D721Med (cell line): ENCODE data around the gene C11orf58.

ENCODE experiments used
- DNase-seq: peaks from one replicate; pipeline ENCODE4 v3.0.0; 2011; ENCODE audit warnings: low spot score; ENCODE audit not compliant: insufficient read length
- FAIRE-seq: peaks from 2 replicates; lab custom pipeline; 2011; peaks lifted over from hg19 to GRCh38; lab: Jason Lieb, UNC
- TF ChIP-seq, protein P1 (sequence below): IDR thresholded peaks from 2 replicates; pipeline ENCODE4 v1.5.1; 2012; ENCODE audit warnings: mild to moderate bottlenecking, control low read depth; ENCODE audit not compliant: insufficient read depth; ENCODE audit errors: missing control alignments

Gene C11orf58

DNA sequence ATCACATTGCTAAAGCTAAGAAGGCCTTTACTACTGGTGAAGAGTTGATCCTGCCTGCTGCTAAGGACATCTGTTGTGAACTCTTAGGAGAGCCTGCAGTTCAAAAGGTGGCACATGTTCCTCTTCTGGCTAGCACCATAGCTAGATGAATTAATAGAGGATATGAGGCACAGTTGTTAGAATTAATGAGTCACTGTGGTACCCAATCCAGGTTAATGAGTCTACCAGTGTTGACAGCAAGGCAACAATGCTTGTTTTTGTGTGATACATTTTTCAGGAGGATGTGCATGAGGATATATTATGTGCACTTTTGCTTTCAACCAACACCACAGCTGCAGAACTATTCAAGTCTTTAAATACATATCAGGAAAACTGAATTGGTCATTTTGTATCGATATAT is 12.0 kb downstream of the C11orf58 start:
- FAIRE-seq: no peak
- DNase-seq: no peak

DNA sequence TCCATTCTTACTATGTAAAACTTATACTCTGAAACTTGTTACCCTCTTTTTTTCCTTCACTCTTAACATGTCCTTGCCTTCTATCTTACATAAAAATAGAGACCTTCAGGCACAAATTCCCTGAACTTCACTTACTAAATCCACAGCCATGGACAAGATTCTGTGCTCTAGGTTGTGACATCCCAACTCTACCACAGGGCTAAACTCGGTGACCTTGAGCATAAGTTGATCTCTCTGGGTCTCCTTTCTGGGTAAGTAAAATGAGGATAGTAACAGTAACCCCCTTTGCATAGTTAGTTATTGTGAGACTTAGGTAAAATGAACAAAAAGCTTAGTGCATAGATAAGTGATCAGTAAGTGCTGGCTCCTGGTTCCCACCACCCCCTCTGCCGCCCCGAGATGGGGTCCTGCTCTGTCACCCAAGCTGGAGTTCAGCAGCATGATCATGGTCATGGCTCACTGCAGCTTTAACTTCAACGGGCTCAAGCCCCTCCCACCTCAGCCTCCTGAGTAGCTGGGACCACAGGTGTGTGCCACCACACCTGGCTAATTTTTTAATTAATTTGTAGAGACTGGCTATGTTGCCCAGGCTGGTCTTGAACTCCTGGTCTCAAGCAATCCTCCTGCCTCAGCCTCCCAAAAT is 20.1 kb downstream of the C11orf58 start:
- FAIRE-seq (no peak), DNase-seq (no peak)
- TF ChIP-seq, protein P1, sequence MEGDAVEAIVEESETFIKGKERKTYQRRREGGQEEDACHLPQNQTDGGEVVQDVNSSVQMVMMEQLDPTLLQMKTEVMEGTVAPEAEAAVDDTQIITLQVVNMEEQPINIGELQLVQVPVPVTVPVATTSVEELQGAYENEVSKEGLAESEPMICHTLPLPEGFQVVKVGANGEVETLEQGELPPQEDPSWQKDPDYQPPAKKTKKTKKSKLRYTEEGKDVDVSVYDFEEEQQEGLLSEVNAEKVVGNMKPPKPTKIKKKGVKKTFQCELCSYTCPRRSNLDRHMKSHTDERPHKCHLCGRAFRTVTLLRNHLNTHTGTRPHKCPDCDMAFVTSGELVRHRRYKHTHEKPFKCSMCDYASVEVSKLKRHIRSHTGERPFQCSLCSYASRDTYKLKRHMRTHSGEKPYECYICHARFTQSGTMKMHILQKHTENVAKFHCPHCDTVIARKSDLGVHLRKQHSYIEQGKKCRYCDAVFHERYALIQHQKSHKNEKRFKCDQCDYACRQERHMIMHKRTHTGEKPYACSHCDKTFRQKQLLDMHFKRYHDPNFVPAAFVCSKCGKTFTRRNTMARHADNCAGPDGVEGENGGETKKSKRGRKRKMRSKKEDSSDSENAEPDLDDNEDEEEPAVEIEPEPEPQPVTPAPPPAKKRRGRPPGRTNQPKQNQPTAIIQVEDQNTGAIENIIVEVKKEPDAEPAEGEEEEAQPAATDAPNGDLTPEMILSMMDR: no peak

More for the DNA sequence above, 12.0 kb downstream of the C11orf58 start:
- TF ChIP-seq, protein P1: no peak

DNA sequence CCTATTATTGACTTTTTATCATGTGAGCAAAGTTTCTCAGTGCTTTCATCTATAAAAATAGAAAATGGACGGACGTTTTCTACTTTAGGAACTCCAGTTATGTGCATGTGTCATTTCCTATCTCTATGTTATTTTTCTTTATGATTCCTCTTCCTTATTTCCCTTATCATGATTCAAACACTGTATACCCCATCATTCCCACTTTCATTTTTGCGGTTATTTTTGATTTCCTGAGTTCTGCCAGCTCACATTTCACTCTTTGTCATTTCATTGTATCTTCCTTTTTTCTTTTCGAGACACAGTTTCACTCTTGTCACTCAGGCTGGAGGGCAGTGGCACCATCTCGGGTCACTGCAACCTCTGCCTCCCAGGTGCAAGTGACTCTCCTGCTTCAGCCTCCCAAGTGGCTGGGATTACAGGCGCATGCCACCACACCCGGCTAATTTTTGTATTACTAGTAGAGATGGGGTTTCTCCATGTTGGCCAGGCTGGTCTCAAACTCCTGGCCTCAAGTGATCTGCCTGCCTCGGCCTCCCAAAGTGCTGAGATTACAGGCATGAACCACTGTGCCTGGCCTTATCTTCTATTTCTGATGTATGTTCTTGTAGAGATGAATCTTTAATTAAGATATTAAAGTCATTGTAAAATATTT is 21.5 kb downstream of the C11orf58 start:
- TF ChIP-seq, protein P1: no peak
- no peak for DNase-seq
- no peak for FAIRE-seq

DNA sequence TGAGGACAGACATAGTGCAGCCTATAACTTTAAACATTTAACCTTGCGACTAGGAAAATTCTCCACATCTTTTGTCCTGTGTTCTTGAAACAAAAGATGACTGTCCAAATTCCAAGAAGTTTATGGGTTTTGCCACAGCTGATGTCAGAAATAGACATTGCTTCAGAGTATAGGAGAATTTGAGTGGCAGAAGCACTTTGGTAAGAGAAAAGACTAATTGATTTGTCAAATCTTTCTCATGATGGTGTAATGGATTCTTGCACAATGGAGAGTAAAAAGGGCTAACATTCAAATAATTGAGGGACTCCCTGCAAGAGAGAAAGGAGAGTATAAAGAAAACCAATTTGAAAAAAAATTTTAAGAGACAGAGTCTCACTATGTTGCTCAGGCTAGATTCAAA is 25.3 kb downstream of the C11orf58 start:
- FAIRE-seq (no peak), DNase-seq (no peak)
- TF ChIP-seq, protein P1: no peak

DNA sequence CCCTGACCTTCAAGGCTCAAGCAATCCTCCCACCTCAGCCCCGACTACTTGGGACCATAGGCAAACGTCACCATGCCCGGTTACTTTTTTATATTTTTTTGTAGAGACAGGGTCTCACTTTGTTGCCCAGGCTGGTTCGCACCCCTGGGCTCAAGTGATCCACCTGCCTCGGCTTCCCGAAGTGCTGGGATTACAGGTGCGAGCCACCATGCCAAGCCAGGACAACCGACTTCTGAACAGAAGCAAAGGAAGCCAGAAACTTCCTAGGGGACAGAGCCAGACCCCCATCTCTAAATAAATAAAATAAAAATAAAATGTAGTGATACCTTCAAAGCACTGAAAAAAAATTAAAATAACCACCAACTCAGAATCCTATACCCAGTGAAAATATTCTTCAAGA is 26.4 kb downstream of the C11orf58 start:
- TF ChIP-seq, protein P1: no peak
- no peak for DNase-seq
- no peak for FAIRE-seq

DNA sequence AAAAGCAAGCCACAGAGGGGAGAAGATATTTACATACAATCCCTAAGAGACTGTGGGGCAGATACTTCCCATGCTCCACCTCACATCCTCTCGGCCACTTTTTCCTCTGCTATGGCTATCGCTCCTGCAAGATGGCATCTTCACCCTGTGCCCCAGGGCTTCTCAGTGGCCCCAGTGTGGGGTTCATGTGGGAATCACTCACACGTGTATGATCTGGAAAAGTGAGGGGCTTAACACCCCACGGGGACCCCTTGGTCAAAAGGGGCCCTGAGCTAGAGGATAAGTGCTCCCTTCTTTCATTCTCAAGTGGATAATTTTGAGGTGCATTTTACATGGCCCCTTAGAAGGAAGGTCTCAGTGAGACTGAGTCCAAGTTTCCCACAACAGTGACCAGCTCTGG is 28.7 kb downstream of the C11orf58 start:
- FAIRE-seq (no peak), DNase-seq (no peak)
- TF ChIP-seq, protein P1: no peak

DNA sequence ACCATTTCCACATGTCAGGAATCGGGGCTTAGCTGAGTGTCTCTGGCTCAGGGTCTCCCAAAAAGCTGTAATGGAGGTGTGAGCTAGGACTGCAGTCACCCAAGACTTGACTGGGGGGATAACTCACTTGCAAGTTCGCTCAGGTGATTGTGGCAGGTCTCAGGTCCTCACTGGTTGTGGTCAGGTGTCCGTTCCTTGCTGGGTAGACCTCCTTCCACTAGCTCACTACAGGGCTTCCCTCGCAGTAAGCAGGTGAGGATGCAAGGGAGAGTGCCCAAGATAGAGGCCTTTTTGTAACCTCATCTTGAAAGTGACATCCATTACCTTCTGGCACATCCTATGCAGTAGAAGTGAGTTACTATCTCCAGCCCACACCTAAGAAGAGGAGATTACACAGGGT is 29.5 kb downstream of the C11orf58 start:
- TF ChIP-seq, protein P1: no peak
- DNase-seq: no peak
- FAIRE-seq: no peak
